ENCODE results near the gene MARCKSL1.

MARCKSL1 gene

GRCh38 chr1:32329931-32330466 lies 6.0 kb downstream of the MARCKSL1 start:
- no peak for TF ChIP-seq CTCF (IDR thresholded peaks at IDR 0.05; ENCODE audit: low read depth, low read length)
- no peaks in the 10 kb centered on the region for H3K27me3 ChIP-seq
- H3K9me3 ChIP-seq: no peaks in the 10 kb centered on the region
- H3K36me3 ChIP-seq: peaks cover 21% of the 10 kb centered on the region
- DNase-seq: no peak
- no peak overlapping the region for H3K4me3 ChIP-seq (ENCODE audit: low read depth, low read length)
- H3K4me1 ChIP-seq: no peaks in the 10 kb centered on the region

- no peak for TF ChIP-seq CTCF (IDR thresholded peaks at IDR 0.05; ENCODE audit: low read depth, low read length)
- peaks cover 10% of the 10 kb centered on the region for H3K36me3 ChIP-seq
Observed at GRCh38 chr1:32327204-32327603, 8.8 kb downstream of the MARCKSL1 start.

GRCh38 chr1:32321712-32322291 lies 14.2 kb downstream of the MARCKSL1 start:
- no peak for TF ChIP-seq CTCF (IDR thresholded peaks at IDR 0.05; ENCODE audit: low read depth, low read length)
- Histone ChIP-seq H3K27me3 (no peaks in the 10 kb centered on the region), H3K4me3 (ENCODE audit: low read depth, low read length) (no peak overlapping the region), H3K36me3 (no peaks in the 10 kb centered on the region), H3K9me3 (no peaks in the 10 kb centered on the region), H3K4me1 (no peaks in the 10 kb centered on the region)
- no peak for DNase-seq

More at GRCh38 chr1:32327204-32327603, 8.8 kb downstream of the MARCKSL1 start:
- Histone ChIP-seq H3K4me1 (no peaks in the 10 kb centered on the region), H3K4me3 (ENCODE audit: low read depth, low read length) (no peak overlapping the region), H3K27me3 (no peaks in the 10 kb centered on the region), H3K9me3 (no peaks in the 10 kb centered on the region)
- no peak for DNase-seq

- no peak overlapping the region for H3K4me3 ChIP-seq (ENCODE audit: low read depth, low read length)
- no peaks in the 10 kb centered on the region for H3K27me3 ChIP-seq
- H3K36me3 ChIP-seq: no peaks in the 10 kb centered on the region
- TF ChIP-seq CTCF (IDR thresholded peaks at IDR 0.05; ENCODE audit: low read depth, low read length): no peak
- no peaks in the 10 kb centered on the region for H3K9me3 ChIP-seq
- no peaks in the 10 kb centered on the region for H3K4me1 ChIP-seq
- no peak for DNase-seq
Observed at GRCh38 chr1:32318127-32318869, 17.7 kb downstream of the MARCKSL1 start.

GRCh38 chr1:32316903-32317277 lies 19.1 kb downstream of the MARCKSL1 start:
- TF ChIP-seq CTCF (IDR thresholded peaks at IDR 0.05; ENCODE audit: low read depth, low read length): no peak
- H3K36me3 ChIP-seq: no peaks in the 10 kb centered on the region

More at GRCh38 chr1:32316903-32317277, 19.1 kb downstream of the MARCKSL1 start:
- no peak for DNase-seq
- no peak overlapping the region for H3K4me3 ChIP-seq (ENCODE audit: low read depth, low read length)
- H3K9me3 ChIP-seq: no peaks in the 10 kb centered on the region
- H3K27me3 ChIP-seq: no peaks in the 10 kb centered on the region
- H3K4me1 ChIP-seq: no peaks in the 10 kb centered on the region

All from BE2C (cell line).